Left colon (tissue), 2 donors: Measurements from ENCODE around the gene SLC29A4. TPM values are rescaled to one million over a fixed set of nuclear protein-coding genes. Genes with fewer than 3 reads are reported as not detected.

ENCODE experiments used
- ATAC-seq: fragments of 200-7000 bp; cut with Tn5 transposase; one replicate; pipeline ENCODE4 v1.9.1; 2020; ENCODE audit warnings: mild to moderate bottlenecking, moderate library complexity
- DNase-seq, 2 donors: peaks; one replicate each; pipeline ENCODE4 v3.0.0-alpha.2; 2020
- intact Hi-C, 2 donors: fragments of 100-400 bp; cut with DNase I in 1 of 2; cut with micrococcal nuclease in 1 of 2; formaldehyde crosslinking; loops; one replicate each; pipeline versions ENCODE4 v1.11.2 to v1.14.0; 2022; cut with DNase I, micrococcal nuclease
- total RNA-seq, 2 donors: library from RNA; stranded (reverse); fragmentation: NEBNext Ultra II Directional; extraction: Animal tissue kit (Norgen Biotek cat#: 25700); gene quantifications; one replicate each; pipeline ENCODE4 v1.2.1, GENCODE V29; 2021
- donor health status: DM: no; HTN: no; CAD: no.
- donor health status: DM: yes; HTN: yes; CAD: no.

Gene SLC29A4
- total RNA-seq, 2 donors from 2014 or later, result 3.2 to 23.4 TPM

GRCh38 chr7:5344342-5344741, 61.6 kb downstream of the SLC29A4 start:
- intact Hi-C loops, result no loop called here
- DNase-seq (no peak), ATAC-seq (no peak)

GRCh38 chr7:5345171-5345570, 62.4 kb downstream of the SLC29A4 start:
- intact Hi-C loops, result no loop called here
- DNase-seq, result no peak
- ATAC-seq, result no peak

GRCh38 chr7:5345671-5346070, 62.9 kb downstream of the SLC29A4 start:
- DNase-seq (no peak), ATAC-seq (no peak)
- intact Hi-C loops, result no loop called here

- DNase-seq (no peak), ATAC-seq (no peak)
- intact Hi-C loops, result no loop called here
These were observed 65.6 kb downstream of the SLC29A4 start for GRCh38 chr7:5348134-5349004.

GRCh38 chr7:5349005-5349380, 66.2 kb downstream of the SLC29A4 start:
- ATAC-seq, result no peak
- intact Hi-C loops, result no loop called here
- no peak for DNase-seq

- no peak for ATAC-seq
- intact Hi-C loops, result no loop called here
- no peak for DNase-seq
These were observed 66.9 kb downstream of the SLC29A4 start for GRCh38 chr7:5349437-5350173.

- intact Hi-C loops, result no loop called here
- DNase-seq, result no peak
- no peak for ATAC-seq
These were observed 67.4 kb downstream of the SLC29A4 start for GRCh38 chr7:5350174-5350463.

GRCh38 chr7:5350600-5351385, 68.0 kb downstream of the SLC29A4 start:
- ATAC-seq (no peak), DNase-seq (no peak)
- intact Hi-C loops, result no loop called here

GRCh38 chr7:5351507-5352265, 68.9 kb downstream of the SLC29A4 start:
- no peak for ATAC-seq
- no peak for DNase-seq
- intact Hi-C loops, result no loop called here

GRCh38 chr7:5352440-5353010, 69.8 kb downstream of the SLC29A4 start:
- no peak for ATAC-seq
- intact Hi-C loops, result no loop called here
- DNase-seq, result no peak

- peak; percentile 82 to 93 for DNase-seq
- intact Hi-C loops, result no loop called here
- peak; percentile 87 for ATAC-seq
These were observed 71.9 kb downstream of the SLC29A4 start for GRCh38 chr7:5354460-5355232.

Other genes with a start within 250 kb of the SLC29A4 start
- gene RBAK, start 237.1 kb upstream of the SLC29A4 start, total RNA-seq, result 10 to 100 TPM in 1 of 2 donors, 1 to 10 TPM in 1; 9.0 to 10.7 TPM
- gene WIPI2, start 92.7 kb upstream of the SLC29A4 start, total RNA-seq, result 10 to 100 TPM; 46.0 to 51.6 TPM
- 100 to 1,000 TPM in 1 of 2 donors, 10 to 100 TPM in 1; 94.1 to 103 TPM for gene TNRC18, start 140.9 kb downstream of the SLC29A4 start, total RNA-seq
- 1 to 10 TPM; 7.6 to 8.9 TPM for gene FBXL18, start 230.9 kb downstream of the SLC29A4 start, total RNA-seq
- 1,000 to 10,000 TPM; 5,232 to 5,467 TPM for gene ACTB, start 247.7 kb downstream of the SLC29A4 start, total RNA-seq